ENCODE measurements around the gene SULF2. TPM values are rescaled to one million over a fixed set of nuclear protein-coding genes. Genes with fewer than 3 reads are reported as not detected.

The SULF2 gene
- total RNA-seq, 1 experiment from 2014 or later, result 0.69 TPM

GRCh38 chr20:47678536-47678935, 106.7 kb downstream of the SULF2 start:
- TF ChIP-seq EZH2 (IDR thresholded peaks at IDR 0.05; ENCODE audit: borderline replicate concordance, low read depth, low read length, poor library complexity, severe bottlenecking) (no peak), CTCF (conservative IDR thresholded peaks at IDR 0.05; ENCODE audit: low read depth, low read length) (no peak)
- Histone ChIP-seq H3K27ac (ENCODE audit: low read depth, low read length, poor library complexity, severe bottlenecking) (no peak overlapping the region), H3K9me3 (ENCODE audit: low read depth, low read length, poor library complexity, severe bottlenecking) (no peaks in the 10 kb centered on the region), H3K27me3 (replicated peaks; ENCODE audit: insufficient read depth, low read depth, low read length, poor library complexity) (no peaks in the 10 kb centered on the region), H3K4me1 (ENCODE audit: insufficient read depth, low read length, poor library complexity, severe bottlenecking) (no peaks in the 10 kb centered on the region), H3K36me3 (ENCODE audit: insufficient read depth, low read length, poor library complexity, severe bottlenecking) (no peaks in the 10 kb centered on the region), H3K4me3 (ENCODE audit: low read depth, low read length, poor library complexity, severe bottlenecking) (no peak overlapping the region)
- DNase-seq (ENCODE audit: low spot score), result no peak
- BruUV-seq (replicated peaks), result no TSS peak
- ChIA-PET POLR2A (ENCODE audit: low non-redundant PET) (no interaction called here), CTCF (interaction anchor here (0.7 to 1.4 kb wide), 4 partner anchors 18 to 942 kb away, joined by 3 to 11 read pairs (median 5); no protein-coding TSS in a partner anchor)
- intact Hi-C loops (cut with micrococcal nuclease; ENCODE audit: unreplicated experiment), result loop anchor here (5.0 to 10.0 kb wide), 2 partner anchors 616 to 944 kb away; no protein-coding TSS in a partner anchor

GRCh38 chr20:47677635-47678453, 107.4 kb downstream of the SULF2 start:
- DNase-seq (ENCODE audit: low spot score), result peak; percentile 35
- no peak for TF ChIP-seq EZH2 (IDR thresholded peaks at IDR 0.05; ENCODE audit: borderline replicate concordance, low read depth, low read length, poor library complexity, severe bottlenecking)
- TF ChIP-seq CTCF (conservative IDR thresholded peaks at IDR 0.05; ENCODE audit: low read depth, low read length), result peak; percentile 91
- CTCF ChIA-PET, result interaction anchor here (0.6 to 1.4 kb wide), 6 partner anchors 47 to 943 kb away, joined by 3 to 11 read pairs (median 3); no protein-coding TSS in a partner anchor
- Histone ChIP-seq H3K4me3 (ENCODE audit: low read depth, low read length, poor library complexity, severe bottlenecking) (no peak overlapping the region), H3K27ac (ENCODE audit: low read depth, low read length, poor library complexity, severe bottlenecking) (no peak overlapping the region), H3K4me1 (ENCODE audit: insufficient read depth, low read length, poor library complexity, severe bottlenecking) (no peaks in the 10 kb centered on the region), H3K36me3 (ENCODE audit: insufficient read depth, low read length, poor library complexity, severe bottlenecking) (no peaks in the 10 kb centered on the region), H3K9me3 (ENCODE audit: low read depth, low read length, poor library complexity, severe bottlenecking) (no peaks in the 10 kb centered on the region), H3K27me3 (replicated peaks; ENCODE audit: insufficient read depth, low read depth, low read length, poor library complexity) (no peaks in the 10 kb centered on the region)
- intact Hi-C loops (cut with micrococcal nuclease; ENCODE audit: unreplicated experiment), result loop anchor here (5.0 to 10.0 kb wide), 2 partner anchors 617 to 944 kb away; no protein-coding TSS in a partner anchor
- BruUV-seq (replicated peaks), result no TSS peak
- POLR2A ChIA-PET (ENCODE audit: low non-redundant PET), result no interaction called here

- POLR2A ChIA-PET (ENCODE audit: low non-redundant PET), result no interaction called here
- no peaks in the 10 kb centered on the region for H3K4me1 ChIP-seq (ENCODE audit: insufficient read depth, low read length, poor library complexity, severe bottlenecking)
- peak; percentile 14 for DNase-seq (ENCODE audit: low spot score)
- H3K27me3 ChIP-seq (replicated peaks; ENCODE audit: insufficient read depth, low read depth, low read length, poor library complexity), result no peaks in the 10 kb centered on the region
- no TSS peak for BruUV-seq (replicated peaks)
- intact Hi-C loops (cut with micrococcal nuclease; ENCODE audit: unreplicated experiment), result loop anchor here (5.0 to 10.0 kb wide), 2 partner anchors 618 to 945 kb away; no protein-coding TSS in a partner anchor
- TF ChIP-seq CTCF (conservative IDR thresholded peaks at IDR 0.05; ENCODE audit: low read depth, low read length), result no peak
- no peak for TF ChIP-seq EZH2 (IDR thresholded peaks at IDR 0.05; ENCODE audit: borderline replicate concordance, low read depth, low read length, poor library complexity, severe bottlenecking)
- H3K27ac ChIP-seq (ENCODE audit: low read depth, low read length, poor library complexity, severe bottlenecking), result no peak overlapping the region
- H3K4me3 ChIP-seq (ENCODE audit: low read depth, low read length, poor library complexity, severe bottlenecking), result no peak overlapping the region
- CTCF ChIA-PET, result interaction anchor here (0.6 to 0.9 kb wide), 3 partner anchors 46 to 943 kb away, joined by 3 read pairs; no protein-coding TSS in a partner anchor
- H3K9me3 ChIP-seq (ENCODE audit: low read depth, low read length, poor library complexity, severe bottlenecking), result no peaks in the 10 kb centered on the region
- H3K36me3 ChIP-seq (ENCODE audit: insufficient read depth, low read length, poor library complexity, severe bottlenecking), result no peaks in the 10 kb centered on the region
These were observed 108.2 kb downstream of the SULF2 start for GRCh38 chr20:47676912-47677634.
